SW480 (cell line): ENCODE results near the gene VPS35L.
"Not testable (repeated sequence)": the region's sequence is repeated elsewhere in the genome, so short reads cannot be mapped to it uniquely, and the experiment has no call there.

Source experiments
- DNase-seq: peaks from one replicate; pipeline ENCODE4 v3.0.0-alpha.2; 2016; ENCODE audit warnings: low spot score

VPS35L gene

GRCh38 chr16:19649980-19650379 is 94.5 kb downstream of the VPS35L start:
- no peak for DNase-seq

- DNase-seq, result no peak
These were observed 98.6 kb downstream of the VPS35L start for GRCh38 chr16:19654147-19654546.

- DNase-seq, result no peak
These were observed 99.8 kb downstream of the VPS35L start for GRCh38 chr16:19655242-19655777.

- DNase-seq, result no peak
These were observed 102.3 kb downstream of the VPS35L start for GRCh38 chr16:19657831-19658230.

- DNase-seq, result no peak
These were observed 104.1 kb downstream of the VPS35L start for GRCh38 chr16:19659554-19659953.

GRCh38 chr16:19660432-19660831 is 104.9 kb downstream of the VPS35L start:
- DNase-seq, result no peak

- no peak for DNase-seq
These were observed 106.8 kb downstream of the VPS35L start for GRCh38 chr16:19662351-19662750.

- DNase-seq, result no peak
These were observed 108.7 kb downstream of the VPS35L start for GRCh38 chr16:19664166-19664565.

GRCh38 chr16:19665313-19665712 is 109.8 kb downstream of the VPS35L start:
- DNase-seq, result not testable (repeated sequence)

- DNase-seq, result no peak
These were observed 111.0 kb downstream of the VPS35L start for GRCh38 chr16:19666477-19666876.

- no peak for DNase-seq
These were observed 116.9 kb downstream of the VPS35L start for GRCh38 chr16:19672378-19672777.

- no peak for DNase-seq
These were observed 119.0 kb downstream of the VPS35L start for GRCh38 chr16:19674485-19674884.

- DNase-seq, result no peak
These were observed 121.9 kb downstream of the VPS35L start for GRCh38 chr16:19677402-19677801.

- no peak for DNase-seq
These were observed 123.3 kb downstream of the VPS35L start for GRCh38 chr16:19678804-19679203.

- DNase-seq, result not testable (repeated sequence)
These were observed 123.8 kb downstream of the VPS35L start for GRCh38 chr16:19679281-19679680.

- DNase-seq, result no peak
These were observed 125.4 kb downstream of the VPS35L start for GRCh38 chr16:19680881-19681340.

- no peak for DNase-seq
These were observed 126.1 kb downstream of the VPS35L start for GRCh38 chr16:19681637-19682036.

GRCh38 chr16:19683453-19684236 is 128.1 kb downstream of the VPS35L start:
- no peak for DNase-seq

- DNase-seq, result no peak
These were observed 129.7 kb downstream of the VPS35L start for GRCh38 chr16:19685176-19685575.

- DNase-seq, result no peak
These were observed 131.8 kb downstream of the VPS35L start for GRCh38 chr16:19687279-19687678.

- peak; percentile 28 for DNase-seq
These were observed 133.0 kb downstream of the VPS35L start for GRCh38 chr16:19688396-19689024.

- no peak for DNase-seq
These were observed 133.8 kb downstream of the VPS35L start for GRCh38 chr16:19689342-19689741.

GRCh38 chr16:19690196-19690595 is 134.7 kb downstream of the VPS35L start:
- no peak for DNase-seq
